SK-N-MC (cell line): ENCODE data around the gene ILKAP.

Experiments used
- EZH2 ChIP-seq: fragments of 200-600 bp; sonication (generic); IDR thresholded peaks from one replicate; pipeline ENCODE4 v1.6.1; 2017; ENCODE audit warnings: antibody characterized with exemption
- POLR2AphosphoS5 ChIP-seq: IDR thresholded peaks from 2 replicates; pipeline ENCODE4 v1.6.1; 2012; ENCODE audit warnings: mild to moderate bottlenecking, low read depth, low read length, borderline replicate concordance

- TF ChIP-seq POLR2AphosphoS5 (no peak), EZH2 (no peak)
Observed at GRCh38 chr2:238146884-238147544, 56.5 kb downstream of the ILKAP start.
